DND-41 (cell line): ENCODE data around the gene CDKN1C.

ENCODE experiments used
- EZH2 ChIP-seq: IDR thresholded peaks from 3 replicates; pipeline ENCODE4 v1.6.1; 2012; ENCODE audit warnings: borderline replicate concordance, low read depth, mild to moderate bottlenecking, moderate library complexity, low read length, inconsistent platforms; ENCODE audit not compliant: severe bottlenecking
- TF ChIP-seq, protein P1 (sequence below): IDR thresholded peaks from 2 replicates; pipeline ENCODE4 v1.5.1; 2012; ENCODE audit warnings: borderline replicate concordance, low read length, moderate library complexity, mild to moderate bottlenecking; ENCODE audit not compliant: poor library complexity, severe bottlenecking; ENCODE audit errors: extremely low read depth

DNA sequence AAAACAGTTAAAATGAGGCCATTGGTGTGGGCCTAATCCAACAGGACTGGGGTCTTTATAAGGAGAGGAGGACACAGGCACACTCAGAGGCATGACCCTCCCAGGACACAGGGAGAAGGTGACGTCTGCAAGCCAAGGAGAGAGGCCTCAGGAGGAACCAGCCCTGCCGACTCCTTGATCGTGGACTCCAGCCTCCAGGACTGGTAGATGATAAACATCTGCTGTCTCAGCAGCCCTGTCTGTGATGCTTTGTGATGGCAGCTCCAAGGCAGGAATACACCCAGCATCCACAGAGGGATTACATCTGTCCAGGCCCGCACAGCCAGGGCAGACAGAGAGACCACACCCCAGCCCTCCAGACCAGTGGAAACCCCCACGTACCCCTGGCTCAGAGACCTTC is 18.4 kb downstream of the CDKN1C start:
- TF ChIP-seq, protein P1, sequence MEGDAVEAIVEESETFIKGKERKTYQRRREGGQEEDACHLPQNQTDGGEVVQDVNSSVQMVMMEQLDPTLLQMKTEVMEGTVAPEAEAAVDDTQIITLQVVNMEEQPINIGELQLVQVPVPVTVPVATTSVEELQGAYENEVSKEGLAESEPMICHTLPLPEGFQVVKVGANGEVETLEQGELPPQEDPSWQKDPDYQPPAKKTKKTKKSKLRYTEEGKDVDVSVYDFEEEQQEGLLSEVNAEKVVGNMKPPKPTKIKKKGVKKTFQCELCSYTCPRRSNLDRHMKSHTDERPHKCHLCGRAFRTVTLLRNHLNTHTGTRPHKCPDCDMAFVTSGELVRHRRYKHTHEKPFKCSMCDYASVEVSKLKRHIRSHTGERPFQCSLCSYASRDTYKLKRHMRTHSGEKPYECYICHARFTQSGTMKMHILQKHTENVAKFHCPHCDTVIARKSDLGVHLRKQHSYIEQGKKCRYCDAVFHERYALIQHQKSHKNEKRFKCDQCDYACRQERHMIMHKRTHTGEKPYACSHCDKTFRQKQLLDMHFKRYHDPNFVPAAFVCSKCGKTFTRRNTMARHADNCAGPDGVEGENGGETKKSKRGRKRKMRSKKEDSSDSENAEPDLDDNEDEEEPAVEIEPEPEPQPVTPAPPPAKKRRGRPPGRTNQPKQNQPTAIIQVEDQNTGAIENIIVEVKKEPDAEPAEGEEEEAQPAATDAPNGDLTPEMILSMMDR = no peak
- no peak for TF ChIP-seq EZH2
